NK-92 (cell line): ENCODE results near the gene THSD7A.

Experiments used
- DNase-seq: peaks from one replicate; lab custom pipeline; 2025; ENCODE audit not compliant: unreplicated experiment; lab: John Stamatoyannopoulos, UW

THSD7A gene

GRCh38 chr7:11831736-11832495, at the start of gene THSD7A:
Gene THSD7A, minus strand, starts transcription at chr7:11832198. Its CDS starts 252 bp downstream, at chr7:11831946.
- no peak for DNase-seq

DNA sequence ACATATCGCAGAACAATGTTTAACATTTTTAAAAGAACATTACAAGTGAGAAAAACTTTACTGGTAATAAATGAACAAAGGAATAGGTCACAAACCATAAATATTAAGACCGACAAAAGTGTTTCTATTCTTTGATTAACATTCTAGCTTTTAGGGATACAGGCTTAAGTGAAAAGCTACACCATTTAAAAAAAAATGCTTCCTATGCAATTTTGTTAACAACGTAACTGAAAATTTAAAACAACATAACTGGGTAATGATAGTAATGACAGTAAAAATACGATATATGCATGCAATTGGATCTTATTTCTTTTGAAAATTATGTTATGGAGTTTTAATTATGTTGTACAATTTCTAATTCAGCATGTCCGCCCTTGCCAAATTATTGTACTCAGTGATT, 49.7 kb upstream of the THSD7A start:
- no peak for DNase-seq

DNA sequence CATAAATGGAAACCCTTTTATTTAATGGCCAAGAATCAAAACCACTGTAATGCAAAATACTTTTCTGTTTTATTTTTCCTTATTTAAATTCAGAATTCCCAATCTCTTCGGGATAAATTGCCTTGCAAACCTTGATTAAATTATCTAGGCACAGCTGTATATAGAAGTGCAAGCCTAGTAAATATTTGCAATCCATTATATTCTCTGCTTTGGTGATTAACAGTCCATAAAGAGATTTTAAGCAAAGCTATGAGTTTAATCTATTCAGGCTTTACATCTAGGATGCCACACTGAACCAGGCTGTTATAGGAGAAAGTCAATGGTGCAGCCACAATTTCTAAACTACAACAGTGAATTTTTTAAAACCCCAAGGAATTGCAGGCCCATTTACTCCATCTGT, 43.6 kb upstream of the THSD7A start:
- DNase-seq = no peak

DNA sequence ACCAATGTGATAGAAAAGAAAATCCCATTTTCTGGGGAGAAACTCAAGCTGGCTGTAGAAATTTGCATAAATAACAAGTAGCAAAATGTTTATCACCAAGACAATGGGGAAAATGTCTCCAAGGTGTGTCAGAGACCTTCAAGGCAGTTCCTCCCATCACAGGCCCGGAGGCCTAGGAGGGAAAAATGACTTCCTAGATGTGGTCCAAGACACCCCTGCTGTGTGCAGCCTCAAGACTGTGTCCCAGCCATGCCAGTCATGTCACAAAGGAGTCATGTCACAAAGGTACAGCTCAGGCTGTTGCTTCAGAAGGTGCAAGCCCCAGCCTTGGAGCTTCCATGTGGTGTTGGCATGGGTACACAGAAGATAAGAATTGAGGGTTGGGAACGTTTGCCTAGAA, 33.7 kb upstream of the THSD7A start:
- DNase-seq = no peak

- no peak for DNase-seq
Measured at GRCh38 chr7:11858622-11859302, 26.8 kb upstream of the THSD7A start.

DNA sequence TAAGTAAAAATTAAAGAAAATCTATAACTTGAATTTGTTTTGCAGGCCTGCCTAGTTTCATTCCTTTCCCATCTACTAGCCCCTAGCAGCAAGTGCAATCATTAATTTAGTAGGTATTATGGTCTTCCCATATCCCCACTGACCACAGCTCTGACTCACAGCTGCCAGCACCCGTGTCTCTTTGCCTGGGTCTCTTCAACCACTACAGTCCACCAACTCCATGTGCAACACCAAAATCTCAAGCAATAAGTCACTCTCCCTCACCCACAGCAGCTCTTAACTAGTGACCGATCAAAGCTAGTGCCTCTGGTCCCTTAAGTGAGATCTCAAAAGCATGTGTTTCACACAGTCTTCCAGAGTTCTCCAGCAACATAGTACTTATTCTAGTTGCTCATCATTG, 26.0 kb upstream of the THSD7A start:
- no peak for DNase-seq

DNA sequence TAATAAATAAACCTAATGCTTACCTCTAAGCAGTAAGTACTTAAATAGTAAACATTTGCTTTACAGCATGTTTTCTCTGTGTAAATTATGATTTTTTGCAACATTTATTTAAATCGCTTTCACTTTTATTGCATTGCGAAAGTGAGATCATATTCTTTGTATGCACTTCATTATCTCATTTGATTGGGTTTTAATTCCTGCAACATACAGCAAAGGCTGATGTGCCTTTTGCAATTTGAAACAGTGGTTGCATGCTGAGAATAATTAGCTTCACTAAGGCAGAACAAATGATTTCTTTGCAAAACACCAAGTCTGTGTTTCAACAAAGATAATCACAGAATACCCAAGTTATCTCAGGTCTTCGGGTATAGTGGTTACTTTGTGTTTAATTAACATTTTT, 16.3 kb upstream of the THSD7A start:
- DNase-seq = no peak

DNA sequence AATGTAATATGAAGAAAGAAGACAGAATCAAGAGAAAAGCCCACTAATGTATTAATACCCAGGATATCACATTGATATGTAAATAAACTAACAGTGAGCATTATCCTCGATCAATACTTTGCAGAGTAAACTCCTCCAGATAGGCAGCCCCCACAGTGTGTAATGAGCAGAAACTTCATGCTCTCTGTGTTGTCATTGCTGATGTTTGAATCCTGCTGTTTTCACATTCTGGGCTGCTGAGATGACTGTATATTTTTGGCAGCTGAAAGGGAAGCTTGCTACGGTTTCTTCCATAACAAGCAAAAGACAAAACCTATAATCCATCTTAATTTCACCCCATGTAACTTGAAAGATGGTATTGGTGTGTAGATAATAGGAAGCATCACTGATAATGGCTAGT, 15.3 kb upstream of the THSD7A start:
- DNase-seq = no peak

GRCh38 chr7:11846361-11846955, 14.5 kb upstream of the THSD7A start:
- DNase-seq = no peak

- no peak for DNase-seq
Measured at GRCh38 chr7:11843113-11843765, 11.2 kb upstream of the THSD7A start.

DNA sequence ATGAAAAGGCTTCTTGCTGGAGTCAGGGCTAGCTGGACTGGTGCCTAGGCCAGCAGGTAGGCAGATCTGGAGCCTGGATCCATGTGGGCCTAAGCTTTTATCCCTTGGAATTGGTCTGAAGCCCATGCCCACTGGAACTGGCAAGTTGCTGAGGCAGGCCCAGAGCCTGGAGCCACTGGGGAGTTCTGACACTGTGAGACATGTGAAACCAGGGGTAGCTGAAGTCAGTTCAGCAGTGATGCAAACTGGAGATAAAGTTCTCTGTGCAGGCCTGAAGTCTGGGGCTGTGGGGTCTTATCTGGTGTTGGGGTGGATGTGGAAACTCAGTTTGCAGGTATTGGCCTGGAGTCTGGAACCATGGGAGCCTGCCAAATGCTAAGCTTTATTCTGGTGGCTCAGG, 9.7 kb upstream of the THSD7A start:
- DNase-seq = no peak

DNA sequence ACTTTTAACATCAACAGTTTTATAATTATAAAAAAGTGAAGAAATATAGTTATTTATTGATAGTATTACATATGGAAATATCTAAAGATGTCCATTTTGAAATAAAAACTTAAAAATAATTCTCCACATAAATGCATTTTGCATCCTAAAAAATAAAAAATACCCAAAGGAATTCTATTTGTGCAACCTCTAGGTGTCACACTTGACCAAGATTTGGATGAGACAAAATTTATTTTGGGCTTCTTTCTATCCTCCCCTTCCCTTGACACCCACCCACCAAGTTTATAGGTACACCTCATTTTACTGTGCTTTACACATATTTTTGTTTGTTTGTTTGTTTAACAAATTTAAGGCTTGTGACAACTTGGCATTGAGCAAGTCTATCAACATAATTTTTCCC, 3.3 kb upstream of the THSD7A start:
- DNase-seq = no peak

- no peak for DNase-seq
Measured at GRCh38 chr7:11833431-11833830, 1.4 kb upstream of the THSD7A start.

DNA sequence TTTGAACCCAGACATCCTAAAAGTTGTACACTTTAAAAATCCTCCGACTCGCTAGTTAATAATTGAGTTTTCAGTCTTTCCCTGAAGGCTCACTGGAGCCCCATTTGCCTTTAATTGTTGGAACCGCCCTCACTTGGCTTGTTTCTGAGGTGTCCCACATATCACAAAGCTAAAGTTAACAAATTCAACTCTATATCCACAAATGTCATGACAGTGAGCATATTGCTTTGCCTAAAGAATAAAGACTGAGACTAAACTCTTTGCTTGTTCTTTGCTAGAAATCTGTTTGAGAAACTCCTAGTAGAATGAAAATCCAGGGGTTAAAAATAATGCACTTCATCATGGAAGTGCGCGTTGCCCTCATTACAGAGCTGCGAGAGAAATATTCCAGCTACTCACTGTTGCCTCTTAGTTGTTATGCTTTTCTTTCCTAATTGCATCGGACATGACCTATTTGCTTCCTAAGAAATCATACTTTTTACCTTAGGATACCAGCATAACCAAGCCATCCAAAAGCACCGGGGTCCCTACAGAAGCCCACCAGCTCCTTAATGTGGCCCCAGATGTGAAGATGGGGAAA, 752 bp downstream of the THSD7A start:
- no peak for DNase-seq

GRCh38 chr7:11830582-11831155, 1.3 kb downstream of the THSD7A start:
- no peak for DNase-seq

DNA sequence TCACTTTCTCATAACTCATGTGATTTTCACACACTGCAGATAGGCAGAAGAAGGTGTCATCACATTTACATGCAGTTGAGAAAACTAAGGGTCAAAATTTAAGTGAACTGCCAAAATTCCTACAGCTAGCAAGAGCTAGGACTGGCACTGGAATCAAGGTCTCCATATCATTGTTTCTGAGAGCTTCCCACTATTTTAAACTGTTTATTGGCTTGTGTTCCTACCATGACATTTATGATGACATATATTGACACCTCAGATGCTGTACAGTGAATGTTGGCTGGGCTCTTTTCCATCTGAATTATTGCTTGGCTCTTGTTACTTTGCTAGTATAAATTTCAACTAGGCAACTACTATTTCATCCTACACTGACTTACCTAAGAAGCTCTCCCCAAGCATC, 2.0 kb downstream of the THSD7A start:
- no peak for DNase-seq

DNA sequence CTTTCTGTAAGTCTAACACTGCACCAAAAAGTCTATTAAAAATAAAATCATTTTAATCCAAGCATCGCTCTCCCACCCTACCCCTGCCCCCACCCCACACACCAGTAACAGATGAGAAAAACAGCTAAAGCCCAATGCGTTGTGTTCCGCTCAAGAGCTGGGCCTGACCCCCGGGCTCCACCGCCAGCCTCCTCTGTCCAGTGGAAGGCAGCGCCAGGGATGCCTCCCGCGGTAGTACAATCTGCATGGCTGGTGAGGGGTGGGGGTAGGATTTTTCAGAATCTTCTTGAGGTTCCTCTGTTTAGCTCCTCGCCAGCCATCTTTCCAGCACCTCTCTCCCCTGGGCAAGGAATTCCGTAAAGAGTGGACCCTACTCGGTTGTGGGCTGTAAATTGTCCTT, 12.1 kb downstream of the THSD7A start:
- no peak for DNase-seq

DNA sequence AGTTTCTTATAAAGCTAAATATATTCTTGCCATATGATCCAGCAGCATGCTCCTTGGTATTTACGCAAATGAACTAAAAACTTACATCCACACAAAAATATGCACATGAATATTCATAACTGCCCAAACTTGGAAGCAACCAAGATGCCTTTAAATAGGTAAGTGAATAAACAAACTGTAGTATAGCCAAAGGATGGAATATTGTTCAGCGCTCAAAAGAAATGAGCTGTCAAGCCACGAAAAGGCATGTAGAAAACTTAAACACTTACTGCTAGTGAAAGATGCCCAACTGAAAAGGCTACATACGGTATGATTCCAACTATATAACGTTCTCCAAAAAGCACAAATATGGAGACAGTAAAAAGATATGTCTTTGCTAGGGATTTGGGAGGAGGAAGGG, 12.7 kb downstream of the THSD7A start:
- no peak for DNase-seq

GRCh38 chr7:11818281-11818680, 13.7 kb downstream of the THSD7A start:
- DNase-seq = no peak

DNA sequence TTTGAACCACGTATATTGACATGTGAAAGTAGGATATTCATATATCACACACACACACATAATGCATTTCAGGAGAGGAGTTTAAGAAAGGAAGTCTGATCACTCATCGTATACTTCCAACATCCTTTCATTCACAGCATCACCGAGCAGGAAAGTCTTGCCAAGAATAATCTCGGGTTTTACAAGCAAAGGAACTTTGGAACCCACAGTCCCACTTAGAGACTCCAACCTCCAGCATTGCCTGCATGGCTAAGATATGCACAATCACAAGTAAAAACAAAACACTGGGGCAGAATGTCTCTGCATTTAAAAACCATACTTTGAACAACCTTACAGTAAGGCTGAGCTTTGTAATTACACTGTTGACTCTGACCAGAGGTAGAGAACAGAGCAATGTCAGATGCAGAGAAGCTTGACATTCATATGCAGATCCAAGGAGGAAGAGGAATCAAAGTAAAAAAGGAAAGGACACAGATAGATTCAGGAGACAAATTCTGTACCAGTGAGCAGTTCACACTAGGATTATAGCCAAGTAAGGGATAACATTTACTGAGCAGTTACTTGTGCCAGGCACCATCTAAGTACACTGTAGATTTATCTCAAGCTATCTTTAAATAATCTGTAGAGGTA, 14.8 kb downstream of the THSD7A start:
- no peak for DNase-seq

- DNase-seq = no peak
Measured at GRCh38 chr7:11811709-11812108, 20.3 kb downstream of the THSD7A start.
